NCI-H1694 (cell line): Measurements from ENCODE around the gene PRKAR1B.
A peak's percentile ranks its signal among the peaks of the same experiment; 100 is the strongest.

ENCODE experiments used
- DNase-seq: peaks from one replicate; lab custom pipeline; 2025; lab: John Stamatoyannopoulos, UW

Gene PRKAR1B

DNA sequence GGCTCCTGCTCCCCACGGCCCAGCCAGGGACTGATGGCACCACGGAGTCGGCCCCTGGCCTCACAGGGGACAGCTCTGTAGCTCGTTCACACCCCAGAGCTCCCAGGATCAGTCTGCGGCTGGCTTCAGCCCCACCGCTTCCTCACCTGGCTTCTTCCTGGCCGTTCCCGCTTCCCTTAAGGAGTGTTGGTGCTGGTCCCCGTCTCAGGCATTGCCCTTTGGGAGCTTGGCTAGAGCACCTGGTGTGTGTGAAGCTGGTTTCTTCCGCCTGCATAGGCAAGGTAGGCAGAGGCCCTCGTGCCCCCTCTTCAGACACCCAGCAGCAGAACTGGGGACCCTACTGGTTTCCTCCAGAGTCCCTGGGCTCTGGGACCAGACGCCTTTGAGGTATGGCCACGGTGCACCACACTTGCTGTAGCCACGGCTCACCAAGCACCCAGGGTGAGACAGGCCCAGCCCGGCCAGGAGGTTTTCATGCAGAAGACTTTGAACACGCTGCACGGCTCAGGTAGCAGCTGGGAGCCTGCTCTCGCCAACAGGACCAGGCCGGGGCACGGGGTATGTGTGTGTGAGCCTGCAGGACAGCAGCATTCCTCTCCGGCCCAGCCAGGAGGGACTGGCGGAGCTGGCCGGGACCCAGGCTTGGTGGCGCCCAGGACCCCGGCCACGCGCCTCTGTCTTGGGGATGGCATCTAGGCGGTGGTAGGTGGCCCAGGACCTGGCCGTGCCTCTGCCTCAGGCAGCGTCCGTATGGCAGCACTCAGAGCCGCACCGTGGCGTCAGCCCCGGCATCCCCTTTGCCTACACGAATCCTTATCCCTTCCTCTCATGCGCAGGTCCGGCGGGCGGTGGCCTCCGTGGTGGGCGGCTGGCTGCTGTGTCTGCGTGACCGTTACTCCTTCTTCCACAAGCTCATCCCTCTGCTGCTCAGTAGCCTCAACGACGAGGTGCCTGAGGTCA lies 13.2 kb upstream of the PRKAR1B start:
- DNase-seq = no peak

DNA sequence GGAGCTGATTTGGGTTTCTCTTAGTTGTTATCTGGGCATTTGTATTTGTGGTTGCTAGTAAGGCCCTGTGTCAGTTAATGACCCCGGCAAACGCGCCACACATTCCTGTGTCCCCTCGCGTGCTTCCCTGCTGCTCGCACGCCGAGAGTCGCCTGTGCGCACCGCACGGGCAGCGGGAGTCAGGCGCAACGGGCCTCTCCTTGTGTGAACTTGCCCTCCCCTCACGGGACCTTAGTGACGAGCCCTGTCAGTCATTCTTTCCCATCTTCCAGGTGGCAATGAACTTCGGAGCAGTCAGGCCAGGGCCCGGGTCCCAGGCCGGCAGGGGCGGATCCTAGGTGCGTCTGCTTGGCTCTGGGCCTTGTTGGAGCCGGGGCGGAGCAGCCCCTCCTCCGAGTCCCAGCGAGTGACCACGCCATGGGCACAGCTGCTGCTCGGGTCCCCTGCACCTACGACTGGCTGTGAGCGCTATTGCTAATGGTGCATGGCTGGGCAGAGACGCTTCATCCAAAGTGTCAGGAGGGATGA lies 12.4 kb upstream of the PRKAR1B start:
- no peak for DNase-seq

DNA sequence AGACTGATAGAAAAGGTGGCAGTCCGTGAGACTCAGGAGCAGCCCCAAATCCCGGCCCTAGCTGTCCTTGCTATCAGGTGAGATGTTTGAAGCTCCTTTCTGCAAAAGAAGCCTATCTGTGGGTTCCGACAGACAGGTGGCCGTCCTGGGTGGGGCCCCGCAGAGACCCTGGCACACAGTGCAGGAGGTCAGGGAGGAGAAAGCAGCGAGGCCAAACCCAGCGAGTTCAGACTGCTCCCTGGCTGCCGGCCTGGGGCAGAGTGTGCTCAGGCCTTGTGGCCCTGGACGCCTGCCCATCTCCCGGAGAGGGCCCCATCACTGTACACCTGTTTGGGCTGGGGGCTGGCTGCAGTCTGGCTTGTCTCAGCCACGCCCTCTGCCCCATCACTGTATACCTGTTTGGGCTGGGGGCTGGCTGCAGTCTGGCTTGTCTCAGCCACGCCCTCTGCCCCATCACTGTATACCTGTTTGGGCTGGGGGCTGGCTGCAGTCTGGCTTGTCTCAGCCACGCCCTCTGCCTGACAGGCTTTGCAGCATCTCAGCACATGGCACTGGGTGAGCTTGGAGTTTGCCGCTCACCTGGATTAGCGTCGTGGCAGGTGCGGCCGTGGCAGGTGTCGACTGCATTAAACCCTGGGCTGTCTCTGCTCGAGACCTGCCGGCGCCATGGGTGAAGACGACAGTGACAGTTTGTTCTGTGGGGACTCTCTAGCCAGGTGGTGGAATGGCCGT lies 11.8 kb upstream of the PRKAR1B start:
- DNase-seq = no peak

DNA sequence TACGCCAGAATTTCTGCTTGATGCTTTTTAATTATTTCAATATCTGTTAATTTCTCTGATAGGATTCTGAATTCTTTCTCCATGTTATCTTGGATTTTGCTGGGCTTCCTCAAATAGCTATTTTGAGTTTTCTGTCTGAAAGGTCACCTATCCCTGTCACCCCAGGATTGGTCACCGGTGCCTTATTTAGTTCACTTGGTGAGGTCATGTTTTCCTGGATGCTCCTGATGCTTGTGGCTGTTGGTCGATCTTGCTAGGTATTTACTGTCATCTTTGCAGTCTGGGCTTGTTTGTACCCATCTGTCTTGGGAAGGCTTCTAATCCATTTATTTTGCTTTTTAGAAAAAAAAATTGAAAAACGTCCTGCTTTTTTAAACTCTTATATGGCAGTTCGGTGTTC lies 11.2 kb upstream of the PRKAR1B start:
- DNase-seq = no peak

DNA sequence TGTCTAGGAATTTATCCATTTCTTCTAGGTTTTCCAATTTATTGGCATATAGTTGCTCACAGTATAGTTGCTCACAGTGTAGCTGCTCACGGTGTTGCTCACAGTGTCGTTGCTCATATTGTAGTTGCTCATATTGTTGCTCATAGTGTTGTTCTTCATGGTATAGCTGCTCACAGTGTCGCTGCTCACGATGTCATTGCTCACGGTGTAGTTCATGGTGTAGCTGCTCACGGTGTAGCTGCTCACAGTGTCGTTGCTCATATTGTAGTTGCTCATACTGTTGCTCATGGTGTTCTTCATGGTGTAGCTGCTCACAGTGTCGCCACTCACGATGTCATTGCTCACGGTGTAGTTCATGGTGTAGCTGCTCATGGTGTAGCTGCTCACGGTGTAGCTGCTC lies 7.7 kb upstream of the PRKAR1B start:
- no peak for DNase-seq

DNA sequence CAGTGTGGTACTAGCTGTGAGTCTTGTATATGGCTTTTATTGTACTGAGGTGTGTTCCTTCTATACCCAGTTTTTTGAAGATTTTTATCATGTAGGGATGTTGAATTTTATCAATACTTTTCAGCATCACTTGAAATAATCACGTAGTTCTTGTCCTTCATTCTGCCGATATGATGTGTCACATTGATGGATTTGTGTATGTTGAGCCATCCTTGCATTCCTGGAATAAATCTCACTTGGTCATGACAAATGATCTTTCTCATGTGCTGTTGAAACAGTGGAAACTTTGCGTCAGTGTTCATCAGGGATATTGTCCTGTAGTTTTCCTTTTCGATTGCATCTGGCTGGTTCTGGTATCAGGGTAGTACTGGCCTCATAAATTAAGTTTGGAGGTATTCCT lies 7.1 kb upstream of the PRKAR1B start:
- DNase-seq = no peak

DNA sequence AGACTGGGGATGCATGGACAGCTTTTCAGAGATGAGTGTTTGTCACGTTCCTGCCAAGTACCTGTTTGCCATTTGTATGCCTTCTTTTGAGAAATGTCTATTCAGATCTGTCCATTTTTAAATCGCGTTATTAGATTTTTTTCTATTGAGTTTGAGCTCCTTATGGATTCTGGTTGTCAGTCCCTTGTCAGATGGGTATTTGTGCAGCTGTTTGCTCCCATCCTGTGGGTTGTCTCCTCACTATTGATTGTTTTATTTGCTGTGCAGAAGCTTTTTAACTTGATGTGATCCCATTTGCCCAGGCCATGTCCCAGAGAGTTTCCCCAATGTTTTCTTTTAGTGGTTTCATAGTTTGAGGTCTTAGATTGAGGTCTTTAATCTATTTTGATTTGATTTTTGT lies 5.5 kb upstream of the PRKAR1B start:
- no peak for DNase-seq

DNA sequence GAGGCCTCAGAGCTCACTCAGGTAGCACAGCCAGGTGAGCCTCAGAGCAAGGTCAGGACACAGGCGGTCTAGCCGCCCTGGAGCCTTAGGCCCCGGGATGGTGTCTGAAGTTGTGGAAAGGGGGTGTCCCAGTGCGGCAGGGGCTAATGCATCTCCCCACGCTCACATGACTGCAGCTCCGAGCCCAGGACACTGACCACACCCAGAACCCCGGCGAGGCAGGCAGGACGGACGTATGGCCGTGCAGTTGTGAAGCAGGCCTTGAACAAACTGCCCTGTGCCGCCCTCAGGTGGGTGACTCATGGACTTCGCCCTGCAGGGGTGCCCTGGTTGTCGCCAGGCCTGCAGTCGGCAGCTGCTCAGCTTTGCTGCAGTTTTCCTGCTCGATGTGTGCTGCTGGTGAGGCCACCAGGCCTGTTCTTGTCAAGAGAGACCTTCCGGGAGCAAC lies 5.0 kb upstream of the PRKAR1B start:
- peak; percentile 93 for DNase-seq

DNA sequence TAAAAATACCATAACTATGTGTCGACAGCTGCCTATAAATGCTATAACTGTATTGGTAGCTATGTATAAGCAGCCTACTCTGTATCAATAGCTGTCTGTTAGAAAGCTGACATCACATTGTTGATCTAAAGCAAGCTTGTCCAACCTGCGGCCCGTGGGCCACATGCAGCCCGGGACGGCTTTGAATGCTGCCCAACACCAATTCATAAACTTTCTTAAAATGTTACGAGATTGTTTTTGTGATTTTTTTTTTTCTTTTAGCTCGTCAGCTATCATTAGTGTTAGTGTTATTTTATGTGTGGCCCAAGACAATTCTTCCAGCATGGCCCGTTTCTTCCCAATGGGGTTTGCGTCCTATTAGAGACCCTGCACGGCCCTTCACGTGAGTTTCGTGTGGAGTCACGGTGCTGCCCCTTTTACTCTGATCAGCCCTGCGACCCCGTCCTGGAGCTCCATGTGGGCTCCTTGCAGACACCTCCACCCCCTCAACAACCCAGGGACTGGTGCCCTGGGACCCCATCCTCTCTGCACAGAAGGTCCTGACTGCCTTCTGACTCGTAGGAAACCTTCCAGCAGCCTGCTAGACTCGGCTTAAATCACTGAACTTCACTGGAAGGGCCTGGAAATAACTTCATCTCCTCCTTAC lies 4.5 kb upstream of the PRKAR1B start:
- DNase-seq = no peak

DNA sequence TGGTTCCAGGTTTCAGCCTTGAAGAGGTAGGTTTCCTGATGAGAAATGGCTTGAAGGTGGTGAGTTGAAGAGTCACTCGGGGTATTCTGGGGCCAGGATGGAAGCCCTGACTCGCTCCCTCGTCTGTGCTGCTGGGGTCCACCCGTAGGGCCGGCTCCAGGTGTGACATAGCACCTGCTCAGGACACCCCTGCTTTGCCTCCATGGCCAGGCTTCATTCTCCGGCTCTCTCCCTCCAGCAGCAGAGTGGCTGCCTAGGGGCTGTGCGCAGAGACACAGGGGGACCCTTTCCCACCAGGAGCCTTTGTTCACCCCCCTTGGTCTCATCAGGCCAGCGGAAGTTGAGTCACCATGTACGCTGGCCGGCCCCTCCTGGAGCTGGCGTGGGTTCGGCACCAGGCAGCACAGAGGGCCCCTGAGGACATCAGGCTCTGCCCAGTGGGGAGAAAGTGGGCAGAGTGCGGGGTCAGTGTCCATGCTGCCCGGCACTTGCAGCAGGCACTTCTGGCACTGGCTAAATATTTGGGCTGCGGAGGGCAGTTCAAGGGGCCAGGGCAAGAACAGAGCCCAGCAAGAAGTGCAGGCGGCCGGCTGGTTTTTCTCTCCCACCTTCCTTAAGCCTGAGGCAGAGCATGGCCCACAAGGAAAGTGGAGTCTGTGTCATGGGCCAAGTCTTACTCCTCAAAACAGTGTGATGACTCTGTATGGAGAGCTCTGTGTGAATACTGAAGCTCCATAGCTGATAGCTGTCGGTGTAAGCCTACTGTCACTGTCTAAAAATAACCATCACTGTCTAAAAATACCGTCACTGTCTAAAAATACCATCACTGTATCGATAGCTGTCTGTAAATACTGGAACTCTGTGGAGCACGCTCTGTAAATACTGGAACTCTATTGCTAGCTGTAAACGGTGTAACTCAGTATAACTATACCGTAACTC lies 3.7 kb upstream of the PRKAR1B start:
- DNase-seq = no peak

DNA sequence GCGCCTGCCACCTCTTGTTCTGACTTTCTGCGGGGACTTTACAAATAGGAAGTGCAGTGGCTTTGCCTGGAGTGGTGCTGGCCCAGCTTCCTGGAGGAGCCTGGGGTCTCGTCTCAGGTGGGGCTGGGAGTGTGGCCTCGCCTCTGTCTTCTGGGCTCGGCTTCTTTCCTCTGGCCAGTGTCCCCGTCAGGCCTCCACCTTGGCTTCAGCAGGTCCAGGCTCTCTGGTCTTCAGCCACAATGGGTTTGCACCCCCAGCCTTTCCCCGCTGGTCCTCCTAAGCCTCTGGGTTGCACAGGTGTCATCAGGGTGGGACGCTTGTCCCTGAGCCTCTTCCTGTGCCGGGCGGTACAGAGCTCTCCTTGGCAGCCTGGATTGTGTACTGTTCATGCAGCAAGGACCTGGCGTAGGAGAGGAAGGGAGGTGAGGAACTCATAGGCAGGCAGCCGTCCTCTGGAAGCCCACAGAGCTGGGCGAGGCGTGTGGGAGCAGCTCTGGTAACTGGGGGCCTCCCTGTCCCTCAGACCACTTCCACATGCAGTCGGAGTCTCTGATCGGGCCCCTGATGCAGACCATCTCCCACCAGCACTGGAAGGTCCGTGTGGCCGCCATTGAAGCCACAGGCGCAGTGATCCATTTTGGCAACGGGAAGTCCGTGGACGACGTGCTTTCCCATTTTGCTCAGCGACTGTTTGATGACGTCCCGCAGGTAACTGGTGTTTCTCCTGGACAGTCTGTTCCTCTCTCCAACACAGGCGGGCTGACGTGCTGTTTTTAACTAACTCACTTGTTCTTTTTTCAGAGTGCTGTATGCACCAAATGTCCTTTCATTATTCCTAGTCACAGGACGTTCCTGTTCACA lies 2.3 kb upstream of the PRKAR1B start:
- DNase-seq = no peak

DNA sequence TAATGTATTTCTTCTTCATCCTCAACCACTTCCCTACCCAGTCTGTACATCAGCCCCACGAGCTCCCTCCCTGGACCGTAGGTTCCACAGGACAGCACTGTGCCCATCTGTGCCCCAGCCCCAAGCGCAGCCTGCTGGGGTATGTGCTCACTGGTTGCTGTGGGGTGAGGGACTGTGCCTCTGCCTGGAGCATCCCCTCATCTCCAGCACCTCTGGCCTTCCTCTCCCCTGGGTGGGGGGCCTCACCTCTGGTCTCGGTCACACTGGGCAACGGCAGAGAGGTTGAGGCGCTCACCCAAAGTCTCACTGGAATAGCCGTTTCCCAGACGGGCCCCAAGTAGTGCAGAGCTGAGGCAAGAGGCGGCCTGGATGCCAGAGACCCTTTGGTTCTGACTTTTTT lies 1.5 kb upstream of the PRKAR1B start:
- DNase-seq = no peak

DNA sequence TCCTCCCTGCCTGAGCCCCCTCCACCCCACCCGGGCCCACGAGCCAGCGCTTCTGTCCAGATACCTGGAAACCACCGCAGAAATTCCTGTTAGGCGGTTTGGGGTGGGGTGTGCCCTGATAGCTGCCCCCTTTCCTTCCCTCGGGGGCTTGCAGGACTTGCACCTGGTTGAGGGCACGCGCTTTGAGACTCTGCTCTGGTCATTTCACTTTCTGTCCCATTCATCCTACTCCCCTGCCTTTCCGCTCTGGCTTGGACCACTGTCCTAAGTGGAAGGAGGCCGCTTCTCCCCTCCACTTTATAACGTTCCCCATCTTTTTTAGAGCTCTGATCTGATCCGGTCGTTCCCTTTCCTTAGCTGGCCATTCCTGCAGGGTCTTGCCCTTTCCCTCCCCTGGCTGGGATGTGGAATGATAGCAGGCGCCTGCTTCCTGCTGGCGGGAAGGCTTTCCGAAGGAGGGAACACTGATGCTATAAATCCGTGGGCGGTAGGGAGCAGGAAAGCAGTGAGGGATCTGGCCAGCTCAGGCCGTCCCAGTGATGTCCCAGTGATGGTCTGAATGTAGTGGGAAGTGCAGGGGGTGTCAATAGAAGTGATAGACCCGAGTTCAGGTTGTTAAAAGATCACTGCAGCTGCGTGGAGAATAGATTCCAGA lies 852 bp upstream of the PRKAR1B start:
- DNase-seq = no peak

DNA sequence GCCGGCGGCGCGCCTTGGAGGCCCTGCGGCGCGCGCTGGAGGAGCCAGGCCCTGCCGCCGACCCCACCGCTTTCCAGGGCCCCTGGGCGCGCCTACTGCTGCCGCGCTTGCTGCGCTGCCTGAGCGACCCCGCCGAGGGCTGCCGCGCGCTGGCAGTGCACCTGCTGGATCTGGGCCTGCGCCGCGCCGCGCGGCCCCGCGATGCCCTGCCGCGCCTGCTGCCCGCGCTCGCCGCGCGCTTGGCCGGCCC lies 302 bp downstream of the PRKAR1B start:
- no peak for DNase-seq

DNA sequence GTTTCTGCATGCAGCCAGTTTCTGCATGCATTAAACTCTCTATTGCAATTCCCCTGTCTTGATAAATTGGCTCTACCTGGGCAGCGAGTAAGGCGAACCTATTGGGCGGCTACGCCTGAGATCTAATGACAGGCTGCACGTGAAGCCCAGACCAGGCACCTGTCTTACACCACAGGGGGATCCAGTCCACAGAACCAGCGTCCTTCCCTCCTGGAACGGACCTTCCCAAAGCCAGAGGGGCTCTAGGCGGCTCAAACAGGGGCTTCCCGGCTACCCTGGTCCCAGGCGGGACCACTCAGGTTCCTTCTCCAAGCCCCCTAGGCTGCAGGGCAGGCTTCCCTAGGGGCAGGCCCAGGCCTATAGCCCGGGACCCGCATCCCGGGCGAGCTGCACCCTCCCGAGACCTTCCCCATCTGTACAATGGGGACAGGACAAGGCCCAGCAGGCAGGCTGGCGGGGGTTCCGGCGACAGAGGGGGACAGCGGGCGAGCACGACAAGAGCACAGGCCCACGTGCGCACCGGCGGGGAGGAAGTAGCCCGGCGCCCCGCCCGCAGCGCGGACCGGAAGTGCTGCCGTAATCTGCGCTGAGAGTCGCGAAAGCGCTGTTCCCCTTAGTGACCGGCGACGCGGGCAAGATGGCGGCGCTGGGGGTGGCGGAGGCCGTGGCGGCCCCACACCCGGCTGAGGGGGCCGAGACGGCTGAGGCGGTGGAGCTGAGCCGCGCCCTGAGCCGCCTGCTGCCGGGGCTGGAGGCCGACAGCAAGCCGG lies 812 bp downstream of the PRKAR1B start, which contains the start of gene DNAAF5:
Gene DNAAF5 (plus strand): TSS at position 616 of the 770 bp plus-strand sequence. CDS start 22 bp downstream, at position 638.
- peak; percentile 77 for DNase-seq

DNA sequence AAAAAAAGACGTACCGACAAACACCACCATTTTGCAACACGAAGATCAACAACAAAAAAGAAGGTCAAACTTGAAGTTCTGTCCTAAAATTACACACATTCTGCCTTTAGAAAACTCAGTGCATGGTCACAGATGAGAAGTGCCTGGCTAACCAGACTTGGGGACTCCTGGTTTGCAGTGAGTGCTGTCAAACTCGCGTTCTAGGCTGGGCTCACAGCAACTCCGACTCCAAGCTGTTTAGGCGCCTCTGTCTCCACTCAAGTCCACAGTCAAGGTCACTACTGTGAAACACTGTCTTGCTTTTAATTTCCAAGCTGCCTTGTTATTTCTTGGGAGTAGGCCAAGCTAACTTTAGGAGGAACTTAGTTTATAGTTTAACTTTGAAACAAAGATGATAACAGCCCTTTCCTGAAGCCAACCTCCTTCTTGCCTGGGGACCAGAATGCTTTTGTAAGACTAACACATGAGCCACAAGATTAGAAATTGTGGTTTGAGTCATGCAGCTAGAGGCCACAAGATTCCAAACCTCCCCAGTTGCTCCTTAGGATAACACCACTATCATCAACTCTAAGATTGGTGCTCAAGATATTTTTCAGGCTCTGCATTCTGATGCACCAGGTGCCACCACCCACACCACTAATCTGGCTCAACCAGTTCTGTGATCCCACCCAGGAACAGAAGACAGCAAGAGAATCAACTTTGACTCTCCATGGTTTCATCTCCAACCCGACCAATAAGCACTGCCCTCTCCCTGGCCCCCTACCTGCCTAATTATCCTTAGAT lies 1.7 kb downstream of the PRKAR1B start:
- no peak for DNase-seq

DNA sequence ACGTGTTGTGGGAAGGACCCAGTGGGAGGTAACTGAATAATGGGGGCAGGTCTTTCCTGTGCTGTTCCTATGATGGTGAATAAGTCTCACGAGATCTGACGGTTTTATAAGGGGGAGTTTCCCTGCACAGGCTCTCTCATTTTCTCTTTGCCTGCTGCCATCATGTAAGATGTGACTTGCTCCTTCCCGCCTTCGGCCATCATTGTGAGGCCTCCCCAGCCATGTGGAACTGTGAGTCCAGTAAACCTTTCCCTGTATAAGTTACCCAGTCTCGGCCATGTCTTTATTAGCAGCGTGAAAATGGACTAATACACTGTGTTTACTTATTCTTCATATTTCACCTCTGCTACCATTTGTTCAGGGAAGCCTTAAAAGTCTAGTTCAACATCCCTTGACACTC lies 2.8 kb downstream of the PRKAR1B start:
- no peak for DNase-seq

DNA sequence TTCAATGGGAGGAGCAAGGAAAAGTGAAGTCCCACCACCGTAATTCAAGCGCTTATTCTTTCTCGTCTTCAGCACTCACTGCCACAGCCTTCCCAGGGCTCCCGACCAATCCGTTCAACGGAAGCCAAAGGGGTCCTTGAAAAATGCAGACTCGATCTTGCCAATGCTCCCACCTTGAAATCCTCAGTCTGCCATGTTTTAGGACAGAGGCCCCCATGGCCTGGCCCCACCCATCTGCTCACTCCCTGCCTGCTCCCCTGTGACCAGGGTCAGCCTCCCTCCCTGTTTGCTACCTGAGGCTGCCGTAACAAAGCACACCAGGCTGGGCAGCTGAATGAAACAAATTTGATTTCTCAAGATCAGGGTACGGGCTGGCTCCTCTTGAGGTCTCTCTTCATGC lies 3.5 kb downstream of the PRKAR1B start:
- DNase-seq = no peak
